BJ (cell line): ENCODE measurements around the gene OGN. TPM values are rescaled to one million over a fixed set of nuclear protein-coding genes. Genes with fewer than 3 reads are reported as not detected.

Source experiments
- CTCF ChIA-PET: fragments of 350-600 bp; formaldehyde crosslinking; extraction: SDS; loops from one replicate; lab custom pipeline; 2021; ENCODE audit warnings: antibody characterized with exemption, inconsistent platforms; lab: Yijun Ruan, JAX
- POLR2A ChIA-PET: fragments of 300-600 bp; sonication (Branson Sonifier 250); formaldehyde crosslinking; extraction: SDS; loops from one replicate; lab custom pipeline; 2021; ENCODE audit warnings: antibody characterized with exemption; lab: Charles Lee
- DNase-seq: peaks from one replicate; pipeline ENCODE4 v3.0.0-alpha.2; 2011; ENCODE audit warnings: low read depth
- H3K27me3 ChIP-seq: 2 replicates; pipeline ENCODE4 v1.6.0; 2011; ENCODE audit warnings: low read length; ENCODE audit not compliant: control insufficient read depth, insufficient read depth
- H3K36me3 ChIP-seq: 2 replicates; pipeline ENCODE4 v1.5.1; 2011; ENCODE audit warnings: low read length; ENCODE audit not compliant: control insufficient read depth, insufficient read depth
- H3K4me3 ChIP-seq: 2 replicates; pipeline ENCODE4 v1.5.1; 2011; ENCODE audit warnings: low read depth, mild to moderate bottlenecking, control low read depth, low read length
- polyA plus RNA-seq: library from polyadenylated mRNA; depleted of rRNA; stranded (reverse); fragments of >200 nt; gene quantifications from 2 replicates; pipeline ENCODE4 v1.2.3, GENCODE V29; 2011
- TF ChIP-seq, protein P1 (sequence below): IDR thresholded peaks from 2 replicates; pipeline ENCODE4 v1.5.1; 2011; ENCODE audit warnings: low read depth, mild to moderate bottlenecking, control low read depth, inconsistent platforms, low read length, moderate library complexity; ENCODE audit not compliant: insufficient read depth

Gene OGN
- polyA plus RNA-seq, 1 experiment = not detected

DNA sequence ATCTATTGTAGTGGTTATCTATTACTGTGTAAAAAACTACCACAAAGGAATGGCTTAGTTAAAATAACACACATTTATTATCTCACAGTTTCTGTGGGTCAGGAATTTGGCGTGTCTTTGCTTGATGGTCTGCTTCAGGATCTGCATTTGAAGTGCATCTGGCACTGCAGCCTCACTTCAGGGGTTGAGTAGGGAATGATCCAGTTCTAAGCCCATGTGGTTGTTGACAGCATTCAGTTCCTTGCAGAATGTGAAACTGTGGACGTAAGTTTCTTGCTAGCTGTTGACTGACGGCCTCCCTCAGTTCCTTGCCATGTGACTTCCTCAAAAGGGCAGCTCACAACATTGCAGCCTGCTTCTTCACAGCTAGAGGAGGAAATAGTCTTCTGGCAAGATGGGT, 2.1 kb upstream of the OGN start:
- TF ChIP-seq, protein P1, sequence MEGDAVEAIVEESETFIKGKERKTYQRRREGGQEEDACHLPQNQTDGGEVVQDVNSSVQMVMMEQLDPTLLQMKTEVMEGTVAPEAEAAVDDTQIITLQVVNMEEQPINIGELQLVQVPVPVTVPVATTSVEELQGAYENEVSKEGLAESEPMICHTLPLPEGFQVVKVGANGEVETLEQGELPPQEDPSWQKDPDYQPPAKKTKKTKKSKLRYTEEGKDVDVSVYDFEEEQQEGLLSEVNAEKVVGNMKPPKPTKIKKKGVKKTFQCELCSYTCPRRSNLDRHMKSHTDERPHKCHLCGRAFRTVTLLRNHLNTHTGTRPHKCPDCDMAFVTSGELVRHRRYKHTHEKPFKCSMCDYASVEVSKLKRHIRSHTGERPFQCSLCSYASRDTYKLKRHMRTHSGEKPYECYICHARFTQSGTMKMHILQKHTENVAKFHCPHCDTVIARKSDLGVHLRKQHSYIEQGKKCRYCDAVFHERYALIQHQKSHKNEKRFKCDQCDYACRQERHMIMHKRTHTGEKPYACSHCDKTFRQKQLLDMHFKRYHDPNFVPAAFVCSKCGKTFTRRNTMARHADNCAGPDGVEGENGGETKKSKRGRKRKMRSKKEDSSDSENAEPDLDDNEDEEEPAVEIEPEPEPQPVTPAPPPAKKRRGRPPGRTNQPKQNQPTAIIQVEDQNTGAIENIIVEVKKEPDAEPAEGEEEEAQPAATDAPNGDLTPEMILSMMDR = no peak
- ChIA-PET POLR2A (no interaction called here), CTCF (no interaction called here)
- DNase-seq = no peak
- no peak overlapping the region for H3K4me3 ChIP-seq
- no peaks in the 10 kb centered on the region for H3K27me3 ChIP-seq
- H3K36me3 ChIP-seq = no peaks in the 10 kb centered on the region

GRCh38 chr9:92405818-92406217, 1.4 kb upstream of the OGN start:
- H3K27me3 ChIP-seq = no peaks in the 10 kb centered on the region

DNA sequence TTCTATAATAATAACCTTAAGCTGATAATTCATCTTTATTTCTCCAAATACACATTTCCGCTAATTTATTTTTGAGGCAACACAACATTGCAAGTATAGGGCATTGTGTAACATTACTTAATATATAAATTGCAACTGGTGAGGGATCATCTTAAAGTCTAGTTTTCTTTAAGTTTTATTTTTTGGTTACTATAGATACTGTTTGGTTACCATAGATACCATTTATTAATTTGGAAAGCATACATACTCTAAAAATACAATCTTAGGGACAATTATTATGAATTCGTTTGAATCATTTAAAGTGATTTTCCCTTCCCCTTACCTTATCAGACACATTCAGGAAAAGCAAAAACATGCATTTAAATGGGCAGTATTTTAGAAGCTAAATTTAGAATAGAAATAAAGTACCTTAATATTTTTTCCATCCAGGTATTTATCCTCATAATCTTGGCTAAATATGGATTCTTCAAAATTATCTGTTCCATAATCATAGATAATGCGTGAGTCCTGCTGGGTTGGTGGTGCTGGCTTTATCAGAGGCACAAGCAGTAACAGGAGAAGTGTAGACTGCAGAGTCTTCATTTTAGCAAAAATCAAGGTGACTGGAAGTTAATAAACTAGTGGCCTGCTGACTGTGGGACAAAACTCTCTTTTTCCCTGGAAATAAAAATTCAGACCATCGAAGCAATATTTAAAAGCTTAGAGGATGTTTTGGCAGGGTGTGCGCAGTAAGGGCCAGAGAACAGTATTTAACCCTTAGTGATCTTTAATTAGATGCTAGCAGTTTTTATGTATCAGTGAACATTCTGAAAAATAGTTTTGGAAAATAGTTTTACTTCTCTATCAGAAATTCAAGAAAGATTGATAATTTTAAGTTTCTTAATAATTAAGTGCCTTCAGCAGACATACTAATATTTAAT, 1.3 kb downstream of the OGN start:
- POLR2A ChIA-PET = no interaction called here
- DNase-seq = no peak
- CTCF ChIA-PET = interaction anchor here (1.5 kb wide), 1 partner anchor 17 kb away, joined by 3 read pairs; no protein-coding TSS in a partner anchor
- Histone ChIP-seq H3K4me3 (no peak overlapping the region), H3K36me3 (no peaks in the 10 kb centered on the region), H3K27me3 (no peaks in the 10 kb centered on the region)
- TF ChIP-seq, protein P1 = no peak

More at GRCh38 chr9:92405818-92406217, 1.4 kb upstream of the OGN start:
- Histone ChIP-seq H3K4me3 (no peak overlapping the region), H3K36me3 (no peaks in the 10 kb centered on the region)
- ChIA-PET POLR2A (no interaction called here), CTCF (no interaction called here)
- DNase-seq = no peak
- TF ChIP-seq, protein P1 = no peak

DNA sequence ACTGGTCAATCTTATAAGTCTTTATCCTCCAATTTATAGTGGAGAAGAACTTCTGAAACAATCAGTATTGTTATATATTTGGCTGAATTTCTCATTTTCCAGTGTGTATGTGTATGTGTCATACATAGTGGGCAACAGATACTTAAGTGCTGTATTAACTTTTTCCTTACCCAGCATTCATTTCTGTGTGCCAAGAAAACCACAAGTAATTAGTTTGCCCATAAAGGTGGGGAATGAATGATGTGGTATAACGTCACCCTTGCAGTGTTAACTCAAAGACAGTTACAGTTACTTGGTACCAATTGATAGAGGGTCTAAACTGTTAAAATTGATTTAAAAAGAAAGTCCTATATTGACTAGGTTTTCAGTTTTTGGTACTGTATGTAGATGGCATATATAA, 2.0 kb downstream of the OGN start:
- ChIA-PET POLR2A (no interaction called here), CTCF (interaction anchor here (1.5 kb wide), 1 partner anchor 18 kb away, joined by 3 read pairs; no protein-coding TSS in a partner anchor)
- no peaks in the 10 kb centered on the region for H3K27me3 ChIP-seq
- H3K4me3 ChIP-seq = no peak overlapping the region
- TF ChIP-seq, protein P1 = no peak
- H3K36me3 ChIP-seq = no peaks in the 10 kb centered on the region
- no peak for DNase-seq

DNA sequence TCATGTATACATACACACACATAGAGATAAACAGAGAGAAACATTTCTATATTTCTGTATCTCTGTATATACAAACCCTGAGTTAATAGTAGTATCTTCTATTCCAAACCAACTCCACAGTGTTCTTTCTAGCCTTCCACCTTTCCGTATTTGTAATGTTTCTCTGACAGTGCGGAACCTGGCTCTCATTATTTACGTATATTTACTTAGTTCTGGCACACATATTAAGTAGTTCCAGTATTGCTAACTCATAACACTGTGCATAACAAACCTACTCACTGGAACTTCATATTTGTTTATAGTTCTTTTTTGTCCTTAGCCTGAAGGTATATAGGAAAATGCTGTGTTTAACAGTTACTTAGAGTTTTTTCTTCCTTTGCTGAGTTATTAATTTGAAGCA, 6.5 kb downstream of the OGN start:
- no peaks in the 10 kb centered on the region for H3K36me3 ChIP-seq
- CTCF ChIA-PET = no interaction called here

More for the DNA sequence above, 6.5 kb downstream of the OGN start:
- POLR2A ChIA-PET = no interaction called here
- TF ChIP-seq, protein P1 = no peak
- DNase-seq = no peak
- Histone ChIP-seq H3K27me3 (no peaks in the 10 kb centered on the region), H3K4me3 (no peak overlapping the region)
